Measurements from ENCODE around the gene GPR55. TPM values are rescaled to one million over a fixed set of nuclear protein-coding genes. Genes with fewer than 3 reads are reported as not detected.

The GPR55 gene
- polyA plus RNA-seq, 1 donor, result 0.04 TPM

DNA sequence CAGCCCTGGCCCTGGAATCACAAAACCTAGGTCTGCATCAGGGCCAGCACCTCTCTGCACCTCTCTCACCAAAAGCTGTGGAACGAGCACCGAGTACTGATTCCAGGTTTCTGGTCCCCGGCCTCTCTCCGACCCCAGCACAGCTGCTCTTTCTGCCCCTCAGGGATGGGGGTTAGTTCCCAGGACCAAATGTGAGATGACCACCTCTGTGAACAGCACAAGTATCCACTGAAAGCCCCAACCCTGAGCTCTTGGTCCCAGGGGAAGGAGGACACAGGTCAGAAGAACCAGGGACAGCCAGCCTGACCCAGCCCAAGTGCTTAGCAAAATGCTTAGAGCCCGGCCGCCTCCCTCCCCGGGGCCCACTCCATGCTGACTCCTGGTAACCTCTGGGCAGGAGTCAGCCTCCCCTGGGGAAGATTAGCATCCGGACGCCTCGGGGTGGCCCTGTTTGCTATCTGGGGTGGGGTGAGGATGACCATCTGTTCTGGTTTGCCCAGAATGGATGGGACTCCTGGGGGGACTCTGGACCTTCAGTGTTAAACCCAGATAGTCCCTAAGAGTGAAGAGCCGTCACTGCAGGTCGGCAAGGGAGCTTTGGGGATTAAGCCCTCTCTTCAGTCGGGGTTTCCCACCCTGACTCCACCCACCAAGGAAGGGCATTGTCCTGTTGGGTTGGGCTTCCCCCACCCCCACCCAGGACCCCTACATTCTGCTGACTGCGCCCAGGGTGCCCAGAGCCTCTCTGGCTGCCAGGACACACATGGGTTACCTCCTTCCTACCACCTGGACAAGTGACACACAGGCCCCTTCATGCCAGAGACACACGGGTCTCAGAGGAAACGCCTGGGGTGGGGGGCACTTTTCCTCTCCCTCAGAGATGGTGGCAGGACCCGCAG is 9.4 kb upstream of the GPR55 start:
- no peak for DNase-seq (ENCODE audit: low read depth)

GRCh38 chr2:230933521-230934180 is 8.6 kb upstream of the GPR55 start:
- no peak for DNase-seq (ENCODE audit: low read depth)

GRCh38 chr2:230932556-230933511 is 7.8 kb upstream of the GPR55 start:
- peak; percentile 17 for DNase-seq (ENCODE audit: low read depth)

DNA sequence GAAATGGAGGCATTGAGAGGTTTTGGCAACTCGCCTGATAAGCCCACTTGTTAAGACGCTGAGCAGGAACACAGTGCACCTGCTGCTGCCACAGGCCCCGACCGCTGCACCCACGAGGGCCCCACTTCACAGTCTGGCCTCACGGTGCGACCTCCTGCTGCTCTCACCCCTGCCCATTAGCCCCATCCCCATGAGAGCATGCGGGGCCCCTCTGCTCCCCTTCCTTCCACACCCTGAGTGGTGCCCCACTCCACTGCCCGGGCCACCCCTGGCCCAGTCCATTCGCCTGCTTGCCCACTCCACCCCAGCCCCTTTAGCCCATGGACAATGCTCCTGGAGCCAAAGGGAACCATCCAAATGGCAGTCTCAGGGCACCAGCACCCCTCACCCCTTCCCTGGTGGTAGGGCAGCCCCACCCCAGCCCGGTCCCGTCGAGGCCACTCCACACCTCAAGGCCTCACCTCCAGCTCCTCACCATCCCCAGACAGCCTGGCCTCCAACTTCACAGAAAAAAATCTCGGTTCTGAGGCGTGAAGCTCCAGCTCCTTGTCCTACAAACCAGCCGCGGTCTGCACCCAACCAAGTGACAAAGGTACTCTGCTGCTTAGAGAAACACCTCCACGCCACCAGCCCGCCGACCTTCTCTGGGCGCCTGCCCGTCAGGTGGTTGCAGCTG is 6.7 kb upstream of the GPR55 start:
- no peak for DNase-seq (ENCODE audit: low read depth)

- DNase-seq (ENCODE audit: low read depth), result no peak
These were observed 6.0 kb upstream of the GPR55 start for GRCh38 chr2:230930928-230931555.

GRCh38 chr2:230930149-230930780 is 5.2 kb upstream of the GPR55 start:
- no peak for DNase-seq (ENCODE audit: low read depth)

DNA sequence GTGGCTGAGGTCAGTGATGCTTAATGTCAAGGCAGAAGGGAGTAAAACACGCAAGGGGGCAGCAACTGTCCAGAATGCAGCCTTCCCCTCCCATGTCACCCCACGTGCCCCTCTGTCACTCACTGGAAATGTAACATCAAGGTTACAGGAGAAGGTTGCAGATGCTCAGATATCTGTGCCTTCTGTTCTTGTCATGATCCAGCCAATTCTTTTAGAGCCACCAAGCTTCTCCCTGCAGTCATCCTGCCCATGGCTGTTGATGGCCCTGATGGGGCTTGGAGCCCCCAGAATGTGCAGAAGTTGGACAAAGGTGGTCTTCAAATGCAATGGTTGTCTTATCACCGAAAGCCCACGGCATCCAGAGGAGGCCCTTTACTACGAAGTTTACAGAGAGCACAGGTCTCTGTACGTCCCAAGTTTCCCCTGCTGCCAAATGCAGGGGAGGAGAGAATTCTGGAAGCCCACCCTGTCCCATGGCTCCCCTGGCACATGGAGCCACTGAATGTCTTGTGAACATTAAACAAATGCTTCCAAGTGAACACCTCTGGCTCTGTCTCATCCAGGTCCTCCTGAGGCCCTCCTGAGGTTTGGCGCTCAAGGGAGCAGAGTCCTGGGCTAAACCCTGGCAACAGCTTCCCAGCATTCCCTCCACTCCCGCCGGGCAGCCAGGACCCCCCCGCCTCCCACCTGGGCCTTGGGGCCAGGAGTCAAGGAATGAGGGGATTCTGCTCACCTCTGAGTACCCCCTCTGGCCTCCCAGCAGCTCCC is 4.5 kb upstream of the GPR55 start:
- DNase-seq (ENCODE audit: low read depth), result no peak

DNA sequence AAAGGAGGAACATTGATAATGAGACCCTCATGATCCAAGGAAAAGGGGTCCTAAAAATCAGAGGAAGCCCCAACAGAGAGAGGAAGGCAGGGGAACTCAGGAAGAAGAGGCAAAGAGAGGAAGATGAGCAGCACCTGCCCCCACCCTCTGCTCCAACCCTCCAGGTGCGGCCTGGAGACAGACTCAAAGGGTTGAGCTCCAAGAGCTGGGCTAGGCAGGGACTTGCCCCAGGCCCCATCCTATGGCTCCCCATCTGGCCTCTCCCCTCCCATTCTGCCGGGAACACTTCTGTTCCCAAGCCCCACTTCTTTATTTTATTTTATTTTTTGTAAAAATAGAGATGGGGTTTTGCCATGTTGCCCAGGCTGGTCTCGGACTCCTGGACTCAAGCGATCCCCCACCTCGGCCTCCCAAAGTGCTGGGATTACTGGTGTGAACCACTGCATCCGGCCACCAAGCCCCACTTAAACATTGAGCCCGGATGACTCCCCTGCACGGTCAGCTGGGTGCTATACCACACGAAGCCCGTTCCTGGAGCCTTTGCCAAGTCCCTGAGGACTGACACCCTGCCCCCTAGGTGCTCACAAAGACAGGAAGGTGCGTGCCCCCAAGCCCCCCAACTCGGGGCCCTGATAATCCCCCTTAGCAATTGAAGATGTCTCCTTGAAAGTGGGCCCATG is 3.8 kb upstream of the GPR55 start:
- no peak for DNase-seq (ENCODE audit: low read depth)

- DNase-seq (ENCODE audit: low read depth), result no peak
These were observed 2.8 kb upstream of the GPR55 start for GRCh38 chr2:230927711-230928341.

DNA sequence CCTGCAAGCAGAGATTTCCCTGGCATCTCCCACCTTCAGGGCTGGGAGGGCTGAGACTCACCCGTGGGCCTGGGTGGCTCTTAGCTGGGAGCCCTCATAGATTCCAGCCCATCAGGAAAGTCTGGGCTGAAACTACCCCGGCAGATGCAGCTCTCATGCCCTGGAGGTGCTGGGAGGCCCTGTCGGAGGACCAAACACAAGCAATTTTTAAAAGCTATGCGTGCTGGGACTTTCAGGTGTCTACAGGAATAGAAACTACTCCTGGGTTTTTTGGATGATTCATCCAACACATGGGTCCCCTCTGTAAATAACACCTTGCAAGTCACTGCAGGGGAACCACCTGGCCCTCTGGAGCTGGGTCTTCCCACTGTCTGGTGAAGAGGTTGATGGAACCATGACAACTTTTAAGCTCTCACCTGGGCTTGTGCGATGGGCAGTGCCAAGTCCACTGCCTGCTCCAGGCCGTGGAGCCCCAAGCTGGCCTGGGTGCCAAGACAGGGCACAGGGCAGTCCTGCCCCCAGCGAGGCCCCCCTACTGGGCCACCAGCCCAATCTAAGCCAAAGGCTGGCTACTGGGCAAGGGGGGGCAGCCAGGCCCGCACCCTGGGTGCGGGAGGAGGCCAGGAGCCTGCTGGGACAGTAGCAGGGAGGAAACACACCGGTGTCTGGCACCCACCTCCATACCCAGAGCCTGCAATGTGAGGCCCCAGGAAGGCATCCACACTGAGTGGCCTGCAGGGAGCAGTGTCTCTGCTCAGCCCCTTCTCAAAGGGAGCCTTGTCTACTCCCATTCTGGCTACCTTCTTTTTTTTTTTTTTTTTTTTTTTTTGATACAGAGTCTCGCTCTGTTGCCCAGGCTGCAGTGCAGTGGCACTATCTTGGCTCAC is 1.1 kb upstream of the GPR55 start:
- no peak for DNase-seq (ENCODE audit: low read depth)

- DNase-seq (ENCODE audit: low read depth), result no peak
These were observed 419 bp upstream of the GPR55 start for GRCh38 chr2:230925443-230925878.

DNA sequence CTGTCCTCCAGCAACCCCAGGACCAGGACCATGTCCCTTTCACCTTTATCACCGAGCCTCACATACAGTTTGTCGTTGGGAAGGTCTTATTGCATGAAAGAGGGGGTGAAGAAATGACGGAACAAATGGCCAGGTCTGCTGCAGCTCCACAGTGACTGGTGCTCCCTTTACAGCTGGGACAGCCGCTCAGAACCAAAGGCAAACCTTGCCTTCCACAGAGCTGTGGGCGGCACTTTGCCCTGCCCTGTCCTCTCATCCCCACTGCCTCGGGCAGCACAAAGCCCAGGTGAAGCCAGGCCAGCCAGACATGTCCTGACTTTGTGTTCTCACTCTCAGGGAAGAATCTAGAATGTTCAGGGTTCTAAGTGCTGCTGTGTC is 961 bp downstream of the GPR55 start:
- no peak for DNase-seq (ENCODE audit: low read depth)

DNA sequence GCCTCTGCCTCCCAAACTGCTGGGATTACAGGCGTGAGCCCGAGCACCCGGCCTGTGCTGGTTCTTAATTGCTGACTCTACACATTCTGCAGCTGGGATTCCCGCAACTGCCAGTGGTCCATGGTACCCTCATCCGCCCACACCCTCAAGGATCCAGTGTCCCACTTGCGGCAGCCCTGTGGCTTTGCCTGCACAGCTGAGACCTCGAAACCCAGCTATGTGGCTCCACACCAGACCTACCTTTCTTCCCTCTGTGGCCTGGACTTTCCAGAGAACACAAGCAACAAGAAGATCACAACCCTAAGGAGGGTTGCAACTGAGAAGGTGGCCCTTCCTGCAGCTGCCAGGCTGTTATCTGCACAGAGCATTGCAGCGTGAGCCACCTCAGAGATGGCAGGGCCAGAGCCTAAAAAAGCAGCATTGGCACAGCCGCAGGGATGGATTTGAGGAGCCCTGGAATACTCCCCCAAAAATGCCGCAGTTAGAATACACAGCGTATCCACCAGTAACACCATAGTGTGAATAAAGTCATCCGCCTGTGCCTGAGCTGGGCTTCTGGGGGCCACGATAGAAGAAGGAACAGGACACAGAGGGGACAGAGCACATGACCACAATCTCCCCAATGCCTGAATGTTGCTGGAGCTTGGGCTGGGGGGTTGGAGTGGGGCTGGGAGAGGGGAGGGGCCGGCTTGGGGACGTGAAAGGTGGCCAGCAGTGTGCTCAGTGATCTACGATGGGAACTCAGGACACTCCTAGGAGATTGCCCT is 1.9 kb downstream of the GPR55 start:
- no peak for DNase-seq (ENCODE audit: low read depth)

- DNase-seq (ENCODE audit: low read depth), result no peak
These were observed 3.0 kb downstream of the GPR55 start for GRCh38 chr2:230921806-230922595.

- DNase-seq (ENCODE audit: low read depth), result no peak
These were observed 4.9 kb downstream of the GPR55 start for GRCh38 chr2:230920167-230920566.

GRCh38 chr2:230919681-230920080 is 5.4 kb downstream of the GPR55 start:
- DNase-seq (ENCODE audit: low read depth), result no peak

Data from forelimb muscle (tissue), 1 donor.